ENCODE measurements around the gene ZG16. TPM values are rescaled to one million over a fixed set of nuclear protein-coding genes. Genes with fewer than 3 reads are reported as not detected.
A peak's percentile ranks its signal among the peaks of the same experiment; 100 is the strongest.

Gene ZG16
- total and polyA plus RNA-seq, 7 experiments from 2014 or later: not detected

DNA sequence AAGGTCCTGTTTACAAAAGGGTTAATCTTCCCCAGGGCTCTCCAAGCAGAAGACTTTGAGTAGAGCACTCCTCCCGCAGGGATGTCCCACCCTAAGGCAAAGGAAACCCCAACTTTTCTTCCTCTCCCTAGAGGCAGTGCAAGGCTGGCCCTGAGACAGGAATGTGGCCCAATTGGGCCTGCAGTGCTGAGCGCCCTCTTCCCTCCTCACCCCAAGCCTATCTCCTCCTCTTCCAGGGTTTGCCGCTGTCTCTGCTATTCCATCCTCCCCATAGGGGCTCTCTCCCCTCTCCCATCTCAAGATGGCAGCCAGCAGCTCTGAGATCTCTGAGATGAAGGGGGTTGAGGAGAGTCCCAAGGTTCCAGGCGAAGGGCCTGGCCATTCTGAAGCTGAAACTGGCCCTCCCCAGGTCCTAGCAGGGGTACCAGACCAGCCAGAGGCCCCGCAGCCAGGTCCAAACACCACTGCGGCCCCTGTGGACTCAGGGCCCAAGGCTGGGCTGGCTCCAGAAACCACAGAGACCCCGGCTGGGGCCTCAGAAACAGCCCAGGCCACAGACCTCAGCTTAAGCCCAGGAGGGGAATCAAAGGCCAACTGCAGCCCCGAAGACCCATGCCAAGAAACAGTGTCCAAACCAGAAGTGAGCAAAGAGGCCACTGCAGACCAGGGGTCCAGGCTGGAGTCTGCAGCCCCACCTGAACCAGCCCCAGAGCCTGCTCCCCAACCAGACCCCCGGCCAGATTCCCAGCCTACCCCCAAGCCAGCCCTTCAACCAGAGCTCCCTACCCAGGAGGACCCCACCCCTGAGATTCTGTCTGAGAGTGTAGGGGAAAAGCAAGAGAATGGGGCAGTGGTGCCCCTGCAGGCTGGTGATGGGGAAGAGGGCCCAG, 34.9 kb downstream of the ZG16 start:
- Mint-ChIP-seq H3K27ac (peak overlapping the region in 5 of 9 donors; percentile 14 to 80 (median 22)), H3K27me3 (peaks cover 0 to 23% (median 0%) of the 10 kb centered on the region in 5 donors), H3K4me1 (peaks cover 31 to 75% (median 61%) of the 10 kb centered on the region in 7 donors), H3K36me3 (peaks cover 0 to 30% (median 4%) of the 10 kb centered on the region in 5 donors), H3K9me3 (peaks cover 0 to 7% (median 0%) of the 10 kb centered on the region in 11 donors), H3K4me3 (peak overlapping the region; percentile 71 to 96 (median 90))
- ATAC-seq: no peak
- Histone ChIP-seq H3K9me3 (ENCODE audit: control insufficient read depth in 2 of 3, low read length in 3 of 3) (no peaks in the 10 kb centered on the region), H3K27ac (ENCODE audit: low read depth, low read length) (no peak overlapping the region), H3K36me3 (ENCODE audit: control insufficient read depth in 2 of 3, insufficient read depth in 3 of 3, low read length in 3 of 3) (peaks cover 0 to 16% (median 8%) of the 10 kb centered on the region in 3 experiments), H3K4me1 (ENCODE audit: control insufficient read depth in 2 of 2, insufficient read depth in 2 of 2, low read length in 2 of 2) (peaks cover 44 to 50% of the 10 kb centered on the region in 2 donors), H3K4me3 (ENCODE audit: low read length) (no peak overlapping the region), H3K27me3 (ENCODE audit: control insufficient read depth in 2 of 2, insufficient read depth in 2 of 2, low read length in 2 of 2) (no peaks in the 10 kb centered on the region)
- intact Hi-C loops (cut with micrococcal nuclease): loop anchor here in 1 of 2 donors (10.0 kb wide), 1 partner anchor 218 kb away; no protein-coding TSS in a partner anchor
- no peak for DNase-seq
- ChIA-PET POLR2A (interaction anchor here (0.9 to 4.0 kb wide), 9 partner anchors 8 to 253 kb away, joined by 3 to 28 read pairs (median 4); partner anchors contain the start of genes ALDOA, KIF22 and MVP), CTCF (no interaction called here)

DNA sequence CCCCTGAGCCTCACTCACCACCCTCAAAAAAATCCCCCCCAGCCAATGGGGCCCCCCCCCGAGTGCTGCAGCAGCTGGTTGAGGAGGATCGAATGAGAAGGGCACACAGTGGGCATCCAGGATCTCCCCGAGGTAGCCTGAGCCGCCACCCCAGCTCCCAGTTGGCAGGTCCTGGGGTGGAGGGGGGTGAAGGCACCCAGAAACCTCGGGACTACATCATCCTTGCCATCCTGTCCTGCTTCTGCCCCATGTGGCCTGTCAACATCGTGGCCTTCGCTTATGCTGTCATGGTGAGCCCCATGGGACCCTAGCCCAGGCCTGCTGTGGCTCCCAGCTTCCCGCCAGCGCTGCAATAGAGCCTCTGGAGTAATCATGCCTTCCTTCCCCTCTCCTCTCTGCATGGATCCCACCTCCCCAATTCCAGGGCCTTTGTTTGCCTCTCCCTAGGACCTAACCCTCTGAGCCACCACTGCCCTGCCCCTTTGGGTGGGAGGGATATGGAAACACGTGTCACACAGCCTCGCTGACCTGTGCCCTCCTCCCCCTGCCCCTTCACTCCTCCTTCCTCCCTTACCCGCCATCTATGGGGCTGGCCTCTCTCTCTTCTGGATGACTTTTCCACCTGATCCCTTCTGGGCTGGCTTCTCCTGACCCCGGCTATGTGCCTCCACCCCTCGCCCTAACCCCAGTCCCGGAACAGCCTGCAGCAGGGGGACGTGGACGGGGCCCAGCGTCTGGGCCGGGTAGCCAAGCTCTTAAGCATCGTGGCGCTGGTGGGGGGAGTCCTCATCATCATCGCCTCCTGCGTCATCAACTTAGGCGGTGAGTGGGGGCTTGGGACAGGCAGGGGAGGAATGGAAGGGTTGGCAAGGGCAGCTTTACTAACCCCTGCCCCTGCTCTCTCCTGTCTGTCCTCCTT, 35.8 kb downstream of the ZG16 start:
- intact Hi-C loops (cut with micrococcal nuclease): loop anchor here in 1 of 2 donors (10.0 kb wide), 1 partner anchor 219 kb away; no protein-coding TSS in a partner anchor
- Mint-ChIP-seq H3K9me3 (peaks cover 0 to 7% (median 0%) of the 10 kb centered on the region in 11 donors), H3K4me3 (peak overlapping the region in 9 of 10 donors; percentile 19 to 100 (median 51)), H3K36me3 (peaks cover 0 to 29% (median 5%) of the 10 kb centered on the region in 5 donors), H3K4me1 (peaks cover 31 to 75% (median 61%) of the 10 kb centered on the region in 7 donors), H3K27me3 (peaks cover 0 to 23% (median 0%) of the 10 kb centered on the region in 5 donors), H3K27ac (peak overlapping the region in 5 of 9 donors; percentile 48 to 99 (median 65))
- ATAC-seq: no peak
- Histone ChIP-seq H3K4me3 (ENCODE audit: low read length) (no peak overlapping the region), H3K9me3 (ENCODE audit: control insufficient read depth in 2 of 3, low read length in 3 of 3) (no peaks in the 10 kb centered on the region), H3K27me3 (ENCODE audit: control insufficient read depth in 2 of 2, insufficient read depth in 2 of 2, low read length in 2 of 2) (no peaks in the 10 kb centered on the region), H3K36me3 (ENCODE audit: control insufficient read depth in 2 of 3, insufficient read depth in 3 of 3, low read length in 3 of 3) (peaks cover 0 to 19% (median 4%) of the 10 kb centered on the region in 3 experiments), H3K4me1 (ENCODE audit: control insufficient read depth in 2 of 2, insufficient read depth in 2 of 2, low read length in 2 of 2) (peaks cover 42 to 51% of the 10 kb centered on the region in 2 donors), H3K27ac (ENCODE audit: low read depth, low read length) (no peak overlapping the region)
- no peak for DNase-seq
- ChIA-PET POLR2A (interaction anchor here (0.6 to 4.0 kb wide), 9 partner anchors 7 to 252 kb away, joined by 3 to 44 read pairs (median 4); partner anchors contain the start of genes ALDOA, MVP and TAOK2), CTCF (no interaction called here)

DNA sequence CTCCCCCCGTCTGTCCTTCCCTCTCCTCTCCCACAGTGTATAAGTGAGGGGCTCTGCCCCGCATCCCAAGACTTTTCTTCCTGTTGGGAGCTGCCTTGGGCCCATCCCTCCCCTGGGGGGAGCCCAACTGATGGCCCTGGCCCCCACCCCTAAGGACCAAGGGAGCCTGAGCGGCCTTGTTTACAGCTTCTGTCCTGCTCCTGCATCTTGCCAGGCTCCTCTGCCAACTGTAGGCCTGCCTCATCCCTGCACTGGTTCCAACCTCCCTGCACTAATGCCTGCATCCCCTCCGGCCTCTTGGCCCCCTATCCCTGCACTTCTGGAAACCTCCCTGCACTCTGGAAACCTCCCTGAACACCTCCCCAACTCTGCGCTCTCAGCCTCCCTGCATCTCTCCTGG, 36.5 kb downstream of the ZG16 start:
- peak overlapping the region; percentile 85 to 100 (median 96) for H3K4me3 Mint-ChIP-seq

DNA sequence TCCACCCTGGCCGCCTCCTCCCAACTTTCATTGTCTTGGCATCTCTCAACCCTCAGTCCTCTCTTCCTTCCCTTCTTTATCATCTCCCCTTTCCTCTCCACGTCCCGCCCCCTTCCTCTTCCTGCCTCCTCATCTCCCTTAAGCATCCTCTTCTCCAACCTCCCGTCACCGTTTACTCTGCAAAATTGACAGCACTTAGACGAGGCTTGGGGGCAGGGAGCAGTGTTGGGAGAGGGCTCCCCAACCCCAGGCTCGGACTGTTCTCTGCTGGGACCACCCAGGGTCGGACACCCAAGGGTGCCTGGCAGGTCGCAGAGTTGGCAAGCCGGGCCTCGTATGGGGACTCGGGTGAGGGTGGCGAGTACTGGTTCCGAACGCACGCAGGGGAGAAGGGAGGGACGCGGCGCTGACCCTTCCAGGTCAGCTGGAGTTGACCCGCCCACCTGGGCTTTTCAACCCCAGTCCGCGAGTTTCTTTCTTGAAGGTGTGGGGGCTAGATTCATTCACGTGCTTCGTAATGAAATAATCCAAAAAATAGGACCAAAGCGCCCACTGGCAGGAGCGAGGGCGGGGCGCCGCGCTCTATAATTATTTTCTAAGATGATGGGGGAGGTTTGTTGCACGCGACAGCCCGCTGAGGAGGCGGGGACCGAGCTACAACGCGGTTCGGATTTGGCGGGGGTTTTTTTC, 37.1 kb downstream of the ZG16 start:
- ChIA-PET CTCF (interaction anchor here (0.6 to 9.4 kb wide), 14 partner anchors 7 to 207 kb away, joined by 3 to 108 read pairs (median 4); partner anchors contain the start of genes C16orf54, MAZ and TMEM219), POLR2A (interaction anchor here (0.5 to 6.7 kb wide), 24 partner anchors 8 to 1265 kb away, joined by 3 to 109 read pairs (median 4); partner anchors contain the start of genes C16orf54, KIF22 and MAZ)
- peak overlapping the region; percentile 99 for H3K4me3 ChIP-seq (ENCODE audit: low read length)
- H3K4me1 ChIP-seq (ENCODE audit: control insufficient read depth in 2 of 2, insufficient read depth in 2 of 2, low read length in 2 of 2): peaks cover 38 to 50% of the 10 kb centered on the region in 2 donors
- H3K4me3 Mint-ChIP-seq: peak overlapping the region; percentile 85 to 100 (median 96)
- no peaks in the 10 kb centered on the region for H3K9me3 ChIP-seq (ENCODE audit: control insufficient read depth in 2 of 3, low read length in 3 of 3)
- intact Hi-C loops (cut with micrococcal nuclease): loop anchor here in 1 of 2 donors (5.0 to 10.0 kb wide), 2 partner anchors 207 to 220 kb away; partner anchors contain the start of gene C16orf92
- peak overlapping the region; percentile 92 for H3K27ac ChIP-seq (ENCODE audit: low read depth, low read length)
- H3K4me1 Mint-ChIP-seq: peaks cover 43 to 77% (median 67%) of the 10 kb centered on the region in 7 donors
- peaks cover 0 to 7% (median 0%) of the 10 kb centered on the region in 11 donors for H3K9me3 Mint-ChIP-seq
- peaks cover 0 to 19% (median 0%) of the 10 kb centered on the region in 3 experiments for H3K36me3 ChIP-seq (ENCODE audit: control insufficient read depth in 2 of 3, insufficient read depth in 3 of 3, low read length in 3 of 3)
- peak overlapping the region; percentile 95 to 99 (median 99) for H3K27ac Mint-ChIP-seq
- H3K36me3 Mint-ChIP-seq: peaks cover 4 to 31% (median 9%) of the 10 kb centered on the region in 5 donors
- H3K27me3 Mint-ChIP-seq: peaks cover 0 to 23% (median 0%) of the 10 kb centered on the region in 5 donors
- H3K27me3 ChIP-seq (ENCODE audit: control insufficient read depth in 2 of 2, insufficient read depth in 2 of 2, low read length in 2 of 2): no peaks in the 10 kb centered on the region
- ATAC-seq: peak; percentile 10
- no peak for DNase-seq

More for the DNA sequence above, 36.5 kb downstream of the ZG16 start:
- Mint-ChIP-seq H3K36me3 (peaks cover 4 to 29% (median 6%) of the 10 kb centered on the region in 5 donors), H3K27me3 (peaks cover 0 to 23% (median 0%) of the 10 kb centered on the region in 5 donors), H3K9me3 (peaks cover 0 to 7% (median 0%) of the 10 kb centered on the region in 11 donors), H3K4me1 (peaks cover 37 to 77% (median 65%) of the 10 kb centered on the region in 7 donors), H3K27ac (peak overlapping the region; percentile 95 to 99 (median 99))
- ChIA-PET POLR2A (interaction anchor here (0.6 to 6.7 kb wide), 9 partner anchors 7 to 251 kb away, joined by 3 to 109 read pairs (median 4); partner anchors contain the start of genes ALDOA and MAZ), CTCF (no interaction called here)
- Histone ChIP-seq H3K4me1 (ENCODE audit: control insufficient read depth in 2 of 2, insufficient read depth in 2 of 2, low read length in 2 of 2) (peaks cover 36 to 50% of the 10 kb centered on the region in 2 donors), H3K27me3 (ENCODE audit: control insufficient read depth in 2 of 2, insufficient read depth in 2 of 2, low read length in 2 of 2) (no peaks in the 10 kb centered on the region), H3K36me3 (ENCODE audit: control insufficient read depth in 2 of 3, insufficient read depth in 3 of 3, low read length in 3 of 3) (peaks cover 0 to 19% (median 0%) of the 10 kb centered on the region in 3 experiments), H3K4me3 (ENCODE audit: low read length) (peak overlapping the region; percentile 99), H3K27ac (ENCODE audit: low read depth, low read length) (peak overlapping the region; percentile 92), H3K9me3 (ENCODE audit: control insufficient read depth in 2 of 3, low read length in 3 of 3) (no peaks in the 10 kb centered on the region)
- intact Hi-C loops (cut with micrococcal nuclease): loop anchor here in 1 of 2 donors (10.0 kb wide), 1 partner anchor 220 kb away; no protein-coding TSS in a partner anchor
- ATAC-seq (no peak), DNase-seq (no peak)

Measured in naive thymus-derived CD4-positive, alpha-beta T cell (primary cell).